Lower lobe of right lung (tissue), 2 donors: ENCODE results near the gene ANXA2. TPM values are rescaled to one million over a fixed set of nuclear protein-coding genes. Genes with fewer than 3 reads are reported as not detected.
"Not testable (repeated sequence)": the region's sequence is repeated elsewhere in the genome, so short reads cannot be mapped to it uniquely, and the experiment has no call there.

ENCODE experiments used
- ATAC-seq, 2 donors: fragments of 200-7000 bp; cut with Tn5 transposase; one replicate each; pipeline ENCODE4 v1.9.1; 2020 to 2022; ENCODE audit warnings: mild to moderate bottlenecking in 2 of 2, moderate library complexity in 2 of 2
- DNase-seq: peaks from one replicate; pipeline ENCODE4 v3.0.0-alpha.2; 2020
- H3K27ac ChIP-seq: fragments of 200-600 bp; one replicate; pipeline ENCODE4 v1.8.0; 2022
- H3K27me3 ChIP-seq: fragments of 200-600 bp; one replicate; pipeline ENCODE4 v1.8.0; 2022; ENCODE audit warnings: low read depth
- H3K36me3 ChIP-seq: fragments of 200-600 bp; one replicate; pipeline ENCODE4 v1.8.0; 2022; ENCODE audit warnings: mild to moderate bottlenecking
- H3K4me1 ChIP-seq: fragments of 200-600 bp; one replicate; pipeline ENCODE4 v1.8.0; 2022
- H3K4me3 ChIP-seq: fragments of 200-600 bp; one replicate; pipeline ENCODE4 v1.8.0; 2022; ENCODE audit warnings: mild to moderate bottlenecking
- H3K9me3 ChIP-seq: fragments of 200-600 bp; one replicate; pipeline ENCODE4 v1.8.0; 2022
- intact Hi-C: fragments of 100-400 bp; cut with DNase I; formaldehyde crosslinking; loops from one replicate; pipeline ENCODE4 v1.11.0; 2022
- total RNA-seq: library from RNA; stranded (reverse); fragmentation: NEBNext Ultra II Directional; extraction: Animal tissue kit (Norgen Biotek cat#: 25700); gene quantifications from one replicate; pipeline ENCODE4 v1.2.1, GENCODE V29; 2021
- TF ChIP-seq, protein P1 (sequence below): fragments of 200-600 bp; IDR thresholded peaks from one replicate; pipeline ENCODE4 v1.8.0; 2022; ENCODE audit warnings: antibody characterized with exemption, mild to moderate bottlenecking
- donor health status: DM: no; HTN: yes; CAD: no; lungs with severe emphysema.

The ANXA2 gene
- total RNA-seq, 1 donor from 2014 or later, result 834 TPM

DNA sequence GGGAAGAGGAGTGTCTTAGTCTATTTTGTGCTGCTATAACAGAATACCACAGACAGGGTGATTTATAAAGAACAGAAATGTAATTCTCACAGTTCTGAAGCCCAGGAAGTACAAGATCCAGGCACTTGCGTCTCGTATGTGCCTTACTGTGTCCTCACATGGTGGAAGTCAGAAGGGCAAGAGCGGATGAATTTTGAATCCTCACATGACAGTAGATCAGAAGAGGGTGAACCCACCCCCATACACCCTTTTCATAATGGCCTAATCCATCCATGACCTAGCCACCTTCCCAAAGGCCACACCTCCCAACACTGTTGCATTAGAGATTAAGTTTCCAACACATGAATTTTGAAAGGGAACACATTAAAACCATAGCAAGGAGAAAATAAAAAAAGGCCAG is 18.7 kb upstream of the ANXA2 start:
- TF ChIP-seq, protein P1, sequence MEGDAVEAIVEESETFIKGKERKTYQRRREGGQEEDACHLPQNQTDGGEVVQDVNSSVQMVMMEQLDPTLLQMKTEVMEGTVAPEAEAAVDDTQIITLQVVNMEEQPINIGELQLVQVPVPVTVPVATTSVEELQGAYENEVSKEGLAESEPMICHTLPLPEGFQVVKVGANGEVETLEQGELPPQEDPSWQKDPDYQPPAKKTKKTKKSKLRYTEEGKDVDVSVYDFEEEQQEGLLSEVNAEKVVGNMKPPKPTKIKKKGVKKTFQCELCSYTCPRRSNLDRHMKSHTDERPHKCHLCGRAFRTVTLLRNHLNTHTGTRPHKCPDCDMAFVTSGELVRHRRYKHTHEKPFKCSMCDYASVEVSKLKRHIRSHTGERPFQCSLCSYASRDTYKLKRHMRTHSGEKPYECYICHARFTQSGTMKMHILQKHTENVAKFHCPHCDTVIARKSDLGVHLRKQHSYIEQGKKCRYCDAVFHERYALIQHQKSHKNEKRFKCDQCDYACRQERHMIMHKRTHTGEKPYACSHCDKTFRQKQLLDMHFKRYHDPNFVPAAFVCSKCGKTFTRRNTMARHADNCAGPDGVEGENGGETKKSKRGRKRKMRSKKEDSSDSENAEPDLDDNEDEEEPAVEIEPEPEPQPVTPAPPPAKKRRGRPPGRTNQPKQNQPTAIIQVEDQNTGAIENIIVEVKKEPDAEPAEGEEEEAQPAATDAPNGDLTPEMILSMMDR, result no peak
- Histone ChIP-seq H3K9me3 (no peaks in the 10 kb centered on the region), H3K27me3 (no peaks in the 10 kb centered on the region), H3K36me3 (no peaks in the 10 kb centered on the region), H3K4me1 (peaks cover 16% of the 10 kb centered on the region), H3K4me3 (no peak overlapping the region), H3K27ac (no peak overlapping the region)
- intact Hi-C loops, result no loop called here
- DNase-seq (no peak), ATAC-seq (no peak)

DNA sequence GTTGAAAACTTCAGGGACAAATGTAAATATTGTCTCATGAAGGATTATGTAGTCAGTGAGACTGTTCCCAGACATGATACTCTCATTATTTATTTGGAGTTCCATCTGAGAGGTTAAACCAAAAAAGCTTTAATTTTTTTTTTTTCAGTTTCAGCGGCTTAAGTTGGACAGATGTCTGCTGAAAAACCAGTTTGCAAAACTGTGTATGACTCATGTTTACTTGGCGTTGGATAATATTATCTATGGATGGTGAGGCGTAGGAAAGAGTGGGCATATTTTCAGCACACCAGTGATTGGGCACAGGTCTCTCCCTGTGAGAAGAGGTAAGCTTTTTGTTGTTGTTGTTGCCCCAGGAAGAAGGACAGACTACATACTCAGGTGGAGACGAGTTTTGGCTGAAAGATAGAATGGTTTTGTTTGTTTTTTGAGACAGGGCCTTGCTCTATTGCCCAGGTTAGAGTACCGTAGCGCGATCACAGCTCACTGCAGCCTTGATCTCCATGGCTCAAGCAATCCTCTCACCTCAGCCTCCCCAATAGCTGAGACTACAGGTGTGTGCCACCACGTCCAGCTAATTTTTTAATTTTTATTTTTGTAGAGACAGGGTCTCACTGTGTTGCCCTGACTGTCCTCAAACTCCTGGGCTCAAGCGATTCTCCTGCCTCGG is 16.4 kb upstream of the ANXA2 start:
- no peaks in the 10 kb centered on the region for H3K27me3 ChIP-seq
- DNase-seq (no peak), ATAC-seq (peak in 1 of 2 donors; percentile 49)
- H3K27ac ChIP-seq, result no peak overlapping the region
- H3K36me3 ChIP-seq, result no peaks in the 10 kb centered on the region
- intact Hi-C loops, result no loop called here
- TF ChIP-seq, protein P1, result no peak
- peaks cover 5% of the 10 kb centered on the region for H3K4me1 ChIP-seq
- H3K9me3 ChIP-seq, result no peaks in the 10 kb centered on the region
- no peak overlapping the region for H3K4me3 ChIP-seq

DNA sequence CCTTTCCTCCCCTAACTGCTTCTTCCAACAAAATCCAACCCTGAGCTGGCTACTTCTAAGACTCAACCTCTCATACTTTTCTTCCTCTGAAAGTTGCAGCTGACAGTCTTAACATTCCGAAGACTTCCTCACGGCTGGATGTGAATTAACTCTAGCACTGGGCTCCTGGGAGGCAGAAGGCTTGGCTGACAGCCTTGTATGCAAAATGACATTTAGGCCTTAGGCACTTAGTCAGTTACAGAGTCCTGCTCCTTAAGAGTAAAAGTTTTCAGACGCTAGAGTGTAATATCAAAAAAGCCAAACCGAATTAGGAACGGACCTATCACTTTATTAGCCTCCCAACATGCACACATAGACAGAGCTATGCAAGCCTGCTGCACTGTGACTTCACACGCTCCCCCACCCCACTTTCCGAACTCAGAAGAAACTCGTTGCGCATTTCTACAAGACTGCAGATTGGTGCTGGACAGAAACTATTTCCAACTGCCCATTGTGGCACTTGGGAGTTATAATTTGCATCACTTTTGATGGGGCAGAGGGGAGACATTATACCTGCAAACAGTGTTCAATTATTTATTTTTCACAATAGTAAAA is 15.5 kb upstream of the ANXA2 start:
- Histone ChIP-seq H3K36me3 (no peaks in the 10 kb centered on the region), H3K27ac (no peak overlapping the region), H3K9me3 (no peaks in the 10 kb centered on the region), H3K27me3 (no peaks in the 10 kb centered on the region), H3K4me3 (no peak overlapping the region), H3K4me1 (peaks cover 13% of the 10 kb centered on the region)
- TF ChIP-seq, protein P1, result no peak
- DNase-seq (no peak), ATAC-seq (no peak)
- intact Hi-C loops, result no loop called here

DNA sequence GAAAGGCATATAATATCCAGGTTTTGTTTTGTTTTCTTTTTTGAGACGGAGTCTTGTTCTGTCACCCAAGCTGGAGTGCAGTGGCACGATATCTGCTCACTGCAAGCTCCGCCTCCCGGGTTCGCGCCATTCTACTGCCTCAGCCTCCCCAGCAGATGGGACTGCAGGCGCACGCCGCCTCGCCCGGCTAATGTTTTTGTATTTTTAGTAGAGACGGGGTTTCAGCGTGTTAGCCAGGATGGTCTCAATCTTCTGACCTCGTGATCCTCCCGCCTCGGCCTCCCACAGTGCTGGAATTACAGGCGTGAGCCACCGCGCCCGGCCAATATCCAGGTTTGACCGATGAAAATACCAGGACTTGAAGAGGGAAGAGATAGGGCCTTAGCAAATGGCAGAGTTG is 15.0 kb upstream of the ANXA2 start:
- DNase-seq, intact Hi-C loops, H3K27me3 ChIP-seq, H3K27ac ChIP-seq, H3K4me3 ChIP-seq, ATAC-seq, H3K36me3 ChIP-seq, H3K9me3 ChIP-seq: not testable (repeated sequence)
- peaks cover 18% of the 10 kb centered on the region for H3K4me1 ChIP-seq

DNA sequence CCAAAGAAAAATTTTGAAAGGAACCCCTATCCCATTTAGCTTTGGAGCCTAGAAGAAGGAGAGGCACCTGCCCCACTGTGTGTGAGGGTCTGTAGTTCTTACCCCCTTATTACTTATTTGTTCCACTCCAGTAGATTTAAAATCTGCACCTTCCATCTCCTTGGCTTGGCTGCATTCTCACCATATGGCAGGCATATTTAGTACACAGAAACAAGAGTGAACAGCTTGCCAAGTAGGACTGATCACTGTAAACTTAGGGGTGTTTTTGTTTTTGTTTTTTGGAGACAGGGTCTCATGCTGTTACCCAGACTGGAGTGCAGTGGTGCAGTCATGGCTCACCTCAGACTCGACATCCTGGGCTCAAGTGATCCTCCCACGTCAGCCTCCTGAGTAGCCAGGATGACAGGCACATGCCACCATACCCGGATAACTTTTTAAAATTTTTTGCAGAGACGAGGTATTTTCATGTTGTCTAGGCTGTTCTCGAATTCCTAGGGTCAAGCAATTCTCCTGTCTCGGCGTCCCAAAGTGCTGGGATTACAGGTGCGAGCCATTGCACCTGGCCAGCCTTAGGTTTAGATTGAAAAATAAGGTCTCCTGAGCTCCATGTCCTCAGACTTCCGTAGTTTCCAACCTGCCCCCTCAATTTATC is 14.1 kb upstream of the ANXA2 start:
- Histone ChIP-seq H3K4me3 (no peak overlapping the region), H3K9me3 (no peaks in the 10 kb centered on the region), H3K36me3 (no peaks in the 10 kb centered on the region), H3K27ac (no peak overlapping the region), H3K27me3 (no peaks in the 10 kb centered on the region), H3K4me1 (peaks cover 27% of the 10 kb centered on the region)
- no peak for ATAC-seq
- no peak for DNase-seq
- intact Hi-C loops, result no loop called here
- TF ChIP-seq, protein P1, result no peak

DNA sequence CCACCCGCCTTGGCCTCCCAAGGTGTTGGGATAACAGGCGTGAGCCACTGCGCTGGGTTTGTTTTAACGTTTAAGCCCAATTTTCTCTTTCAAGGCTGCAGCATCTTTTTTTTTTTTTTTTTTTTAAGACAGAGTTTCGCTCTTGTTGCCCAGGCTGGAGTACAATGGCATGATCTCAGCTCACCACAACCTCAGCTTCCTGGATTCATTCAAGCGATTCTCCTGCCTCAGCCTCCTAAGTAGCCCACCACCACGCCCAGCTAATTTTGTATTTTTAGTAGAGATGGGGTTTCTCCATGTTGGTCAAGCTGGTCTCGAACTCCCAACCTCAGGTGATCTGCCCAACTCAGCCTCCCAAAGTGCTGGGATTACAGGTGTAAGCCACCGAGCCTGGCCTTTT is 12.6 kb upstream of the ANXA2 start:
- DNase-seq, H3K27ac ChIP-seq, H3K27me3 ChIP-seq, H3K4me3 ChIP-seq, ATAC-seq, intact Hi-C loops, H3K36me3 ChIP-seq, H3K9me3 ChIP-seq: not testable (repeated sequence)
- peaks cover 29% of the 10 kb centered on the region for H3K4me1 ChIP-seq
